ENCODE results near the gene CCDC14. TPM values are rescaled to one million over a fixed set of nuclear protein-coding genes. Genes with fewer than 3 reads are reported as not detected.

Gene CCDC14
- total and polyA plus RNA-seq, 9 of the 15 experiments (the other 6 are each of a cell fraction or from before 2014, with no cell fraction given), result 18.6 to 107 (median 57.3) TPM

- TF ChIP-seq E2F8 (IDR thresholded peaks at IDR 0.05; ENCODE audit: low read depth, partially characterized antibody), result no peak
- no peak for TF ChIP-seq DPF2 (IDR thresholded peaks at IDR 0.05)
These were observed 19.5 kb downstream of the CCDC14 start (continued) for GRCh38 chr3:123941542-123941941.

GRCh38 chr3:123941121-123941520 is 19.9 kb downstream of the CCDC14 start:
- H3K4me2 ChIP-seq (ENCODE audit: insufficient read depth, low read length), result no peak overlapping the region
- WGBS (ENCODE audit: insufficient coverage, low coverage, missing lambda C conversion rate), result 69% methylated on average over 2 of the region's 2 CpGs
- intact Hi-C loops (cut with micrococcal nuclease) (no loop called here), in situ Hi-C loops (cut with MboI) (no loop called here)
- H2AFZ ChIP-seq (ENCODE audit: low read depth, low read length), result no peak overlapping the region
- peaks cover 62% of the 10 kb centered on the region for H3K36me3 ChIP-seq (ENCODE audit: control insufficient read depth, insufficient read depth, low read length)
- ChIA-PET POLR2A (no interaction called here), CTCF (ENCODE audit: low intra/inter-chr PET ratio) (no interaction called here)
- H3K27me3 ChIP-seq (ENCODE audit: control insufficient read depth in 2 of 2, insufficient read depth in 2 of 2, low read length in 2 of 2), result no peaks in the 10 kb centered on the region
- DNase-seq (ENCODE audit: extremely low read depth in 1 of 4, low spot score in 3 of 4) (no peak), ATAC-seq (no peak), FAIRE-seq (no peak)
- BruUV-seq (replicated peaks), result no TSS peak
- no peak overlapping the region for H3K27ac ChIP-seq (ENCODE audit: extremely low read depth, low read depth, low read length)
- no peaks in the 10 kb centered on the region for H3K9me1 ChIP-seq (ENCODE audit: control insufficient read depth, insufficient read depth, low read length)
- H3K4me1 ChIP-seq (replicated peaks in 1 of 2; ENCODE audit: control insufficient read depth in 2 of 2, insufficient read depth in 2 of 2, low read length in 2 of 2), result no peaks in the 10 kb centered on the region
- no peak overlapping the region for H3K9ac ChIP-seq (ENCODE audit: insufficient read depth in 1 of 2, low read depth in 2 of 2, low read length in 2 of 2)
- no peaks in the 10 kb centered on the region for H3K79me2 ChIP-seq (ENCODE audit: control insufficient read depth, insufficient read depth, low read length)
- H4K20me1 ChIP-seq (replicated peaks; ENCODE audit: control insufficient read depth, insufficient read depth, low read length), result no peaks in the 10 kb centered on the region
- no peaks in the 10 kb centered on the region for H3K9me3 ChIP-seq (replicated peaks; ENCODE audit: control insufficient read depth, insufficient read depth, low read depth, low read length)
- no peak overlapping the region for H3K4me3 ChIP-seq
- TF ChIP-seq OTX1 (CRISPR knock-in tag; IDR thresholded peaks at IDR 0.05), result no peak
- peak; percentile 36; the same call in 1 of the 2 replicates for TF ChIP-seq NFIC (IDR thresholded peaks at IDR 0.05)
- no peak for TF ChIP-seq JUNB (CRISPR knock-in tag; conservative IDR thresholded peaks at IDR 0.05)
- TF ChIP-seq RERE (CRISPR knock-in tag; IDR thresholded peaks at IDR 0.05; ENCODE audit: borderline replicate concordance), result no peak
- TF ChIP-seq PYGO2 (tag; IDR thresholded peaks at IDR 0.05), result no peak
- no peak for TF ChIP-seq HMGN3 (IDR thresholded peaks at IDR 0.05; ENCODE audit: borderline replicate concordance, extremely low read depth, insufficient read length, low read depth, low read length)
